Cardiac muscle cell (in vitro differentiated cells and primary cell): ENCODE results near the gene COL8A1. TPM values are rescaled to one million over a fixed set of nuclear protein-coding genes. Genes with fewer than 3 reads are reported as not detected.

Experiments
- DNase-seq, 2 donors: peaks; one replicate each; pipeline versions ENCODE4 v3.0.0 to v3.0.0-alpha.2; 2010 to 2017; ENCODE audit warnings: low read depth in 1 of 2, low spot score in 1 of 2
- H3K27ac ChIP-seq: fragments of 200-600 bp; sonication (generic); 2 replicates; pipeline ENCODE4 v1.5.1; 2016
- H3K27me3 ChIP-seq: fragments of 200-600 bp; sonication (generic); 2 replicates; pipeline ENCODE4 v1.6.0; 2016; ENCODE audit warnings: control low read depth
- H3K36me3 ChIP-seq: fragments of 200-600 bp; sonication (generic); 2 replicates; pipeline ENCODE4 v1.5.1; 2016; ENCODE audit warnings: control low read depth
- H3K4me1 ChIP-seq: fragments of 200-600 bp; sonication (generic); 2 replicates; pipeline ENCODE4 v1.8.1; 2017; ENCODE audit warnings: low read depth, mild to moderate bottlenecking, mixed run types
- H3K4me3 ChIP-seq: fragments of 200-600 bp; sonication (generic); 2 replicates; pipeline ENCODE4 v1.5.1; 2016; ENCODE audit warnings: mild to moderate bottlenecking
- H3K9me3 ChIP-seq: fragments of 200-600 bp; sonication (generic); 2 replicates; pipeline ENCODE4 v1.5.1; 2017; ENCODE audit warnings: low read depth, mild to moderate bottlenecking, control low read depth
- polyA plus RNA-seq: library from polyadenylated mRNA; unstranded; fragments of >200 nt; fragmentation: Nextera tagmentation; extraction: Ambion mirVana; gene quantifications from 2 replicates; pipeline ENCODE4 v1.2.1, GENCODE V29; 2016
- total RNA-seq: library from RNA; depleted of rRNA; stranded (reverse); fragments of >200 nt; gene quantifications from 2 replicates; pipeline ENCODE4 v1.2.3, GENCODE V29; 2016
- TF ChIP-seq, protein P1 (sequence below): IDR thresholded peaks from 2 replicates; pipeline ENCODE4 v1.5.1; 2012; ENCODE audit warnings: low read depth, mild to moderate bottlenecking, low read length

Gene COL8A1
- total and polyA plus RNA-seq, 2 experiments from 2014 or later = 1.5 to 5.1 TPM

DNA sequence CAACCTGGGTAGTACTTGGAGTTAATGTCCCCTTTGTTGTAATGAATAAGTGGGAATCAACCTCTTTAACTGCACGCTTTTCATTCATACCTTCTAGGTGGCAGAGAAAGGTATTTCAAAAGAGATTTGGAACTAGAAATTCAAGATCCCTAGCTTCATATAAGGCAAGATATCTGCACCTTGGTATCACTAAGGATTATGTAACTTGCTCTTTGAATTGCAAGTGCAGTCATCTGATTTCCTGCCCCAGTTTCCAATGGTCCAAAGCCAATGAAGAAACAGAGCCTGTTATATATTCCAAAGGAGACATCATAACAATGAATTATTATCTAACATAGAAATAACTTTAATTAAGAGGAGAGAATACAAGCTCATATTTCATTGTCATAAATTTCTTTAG is 124.5 kb downstream of the COL8A1 start:
- TF ChIP-seq, protein P1, sequence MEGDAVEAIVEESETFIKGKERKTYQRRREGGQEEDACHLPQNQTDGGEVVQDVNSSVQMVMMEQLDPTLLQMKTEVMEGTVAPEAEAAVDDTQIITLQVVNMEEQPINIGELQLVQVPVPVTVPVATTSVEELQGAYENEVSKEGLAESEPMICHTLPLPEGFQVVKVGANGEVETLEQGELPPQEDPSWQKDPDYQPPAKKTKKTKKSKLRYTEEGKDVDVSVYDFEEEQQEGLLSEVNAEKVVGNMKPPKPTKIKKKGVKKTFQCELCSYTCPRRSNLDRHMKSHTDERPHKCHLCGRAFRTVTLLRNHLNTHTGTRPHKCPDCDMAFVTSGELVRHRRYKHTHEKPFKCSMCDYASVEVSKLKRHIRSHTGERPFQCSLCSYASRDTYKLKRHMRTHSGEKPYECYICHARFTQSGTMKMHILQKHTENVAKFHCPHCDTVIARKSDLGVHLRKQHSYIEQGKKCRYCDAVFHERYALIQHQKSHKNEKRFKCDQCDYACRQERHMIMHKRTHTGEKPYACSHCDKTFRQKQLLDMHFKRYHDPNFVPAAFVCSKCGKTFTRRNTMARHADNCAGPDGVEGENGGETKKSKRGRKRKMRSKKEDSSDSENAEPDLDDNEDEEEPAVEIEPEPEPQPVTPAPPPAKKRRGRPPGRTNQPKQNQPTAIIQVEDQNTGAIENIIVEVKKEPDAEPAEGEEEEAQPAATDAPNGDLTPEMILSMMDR = no peak

DNA sequence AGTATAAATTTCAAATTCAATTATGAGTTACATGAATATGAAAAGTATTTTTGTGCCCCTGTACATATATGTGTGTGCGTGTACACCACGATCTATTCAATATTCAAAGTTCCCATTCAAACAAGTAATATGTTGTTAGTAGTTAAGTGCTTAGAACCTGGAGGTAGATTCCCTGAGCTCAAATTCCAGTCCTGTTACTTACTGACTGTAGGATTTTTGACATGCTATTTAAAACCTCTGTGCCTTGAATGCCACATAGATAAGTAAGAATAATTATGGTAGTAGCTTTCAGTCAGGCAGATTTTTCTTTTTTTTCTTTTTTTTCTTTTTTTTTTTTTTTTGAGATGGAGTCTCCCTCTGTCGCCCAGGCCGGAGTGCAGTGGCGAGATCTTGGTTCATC is 126.0 kb downstream of the COL8A1 start:
- Histone ChIP-seq H3K36me3 (no peaks in the 10 kb centered on the region), H3K27me3 (peaks cover 2% of the 10 kb centered on the region), H3K4me3 (no peak overlapping the region), H3K9me3 (no peaks in the 10 kb centered on the region), H3K4me1 (no peaks in the 10 kb centered on the region), H3K27ac (no peak overlapping the region)
- TF ChIP-seq, protein P1 = no peak
- DNase-seq = no peak

More for the DNA sequence above, 124.5 kb downstream of the COL8A1 start:
- Histone ChIP-seq H3K36me3 (no peaks in the 10 kb centered on the region), H3K4me3 (no peak overlapping the region), H3K27me3 (peaks cover 2% of the 10 kb centered on the region), H3K4me1 (no peaks in the 10 kb centered on the region), H3K27ac (no peak overlapping the region), H3K9me3 (no peaks in the 10 kb centered on the region)
- no peak for DNase-seq

DNA sequence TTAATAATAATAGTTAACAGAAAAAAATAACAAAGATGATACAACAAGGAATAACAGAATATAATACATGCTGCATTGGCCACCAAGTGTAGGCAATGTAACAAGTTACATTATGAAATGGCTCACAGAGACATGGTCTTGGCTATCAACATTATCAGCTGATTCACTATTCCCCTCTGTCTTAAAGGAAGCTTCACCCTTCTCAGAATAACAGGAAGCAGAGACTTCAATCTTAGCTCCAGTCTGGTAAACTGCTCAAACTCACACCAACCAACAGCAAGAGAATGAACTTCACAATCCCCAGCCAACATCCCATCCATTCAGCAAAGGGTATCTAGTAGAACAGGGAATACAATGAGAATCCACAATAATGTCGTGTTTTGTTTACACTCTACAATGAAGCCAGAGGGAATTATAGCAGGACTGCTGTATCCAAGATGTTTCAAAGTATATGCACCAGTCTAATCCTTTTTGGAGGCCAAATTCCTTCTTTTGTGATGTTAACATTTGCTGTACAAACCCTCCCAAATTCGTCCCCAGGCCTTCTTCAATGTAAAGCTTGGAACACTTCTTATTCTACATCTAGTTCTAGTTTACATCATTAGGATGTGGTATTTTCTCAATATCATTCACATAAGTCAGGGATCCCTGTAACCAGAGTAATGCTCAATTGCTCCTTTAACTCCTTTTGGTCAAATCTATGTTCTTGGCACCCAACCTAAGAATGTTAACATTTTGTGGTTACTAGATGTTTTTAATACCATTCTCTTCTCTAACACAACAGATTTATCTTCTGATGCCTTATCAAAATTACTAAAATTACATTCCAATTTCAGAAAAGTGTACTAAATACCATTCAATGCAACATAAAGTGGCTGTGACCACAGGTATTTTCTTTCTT is 126.9 kb downstream of the COL8A1 start:
- peaks cover 2% of the 10 kb centered on the region for H3K27me3 ChIP-seq
- H3K9me3 ChIP-seq = no peaks in the 10 kb centered on the region
- peak in 1 of 2 donors; percentile 79 for DNase-seq
- no peaks in the 10 kb centered on the region for H3K4me1 ChIP-seq
- TF ChIP-seq, protein P1 = no peak
- H3K36me3 ChIP-seq = no peaks in the 10 kb centered on the region
- H3K27ac ChIP-seq = no peak overlapping the region
- H3K4me3 ChIP-seq = no peak overlapping the region

DNA sequence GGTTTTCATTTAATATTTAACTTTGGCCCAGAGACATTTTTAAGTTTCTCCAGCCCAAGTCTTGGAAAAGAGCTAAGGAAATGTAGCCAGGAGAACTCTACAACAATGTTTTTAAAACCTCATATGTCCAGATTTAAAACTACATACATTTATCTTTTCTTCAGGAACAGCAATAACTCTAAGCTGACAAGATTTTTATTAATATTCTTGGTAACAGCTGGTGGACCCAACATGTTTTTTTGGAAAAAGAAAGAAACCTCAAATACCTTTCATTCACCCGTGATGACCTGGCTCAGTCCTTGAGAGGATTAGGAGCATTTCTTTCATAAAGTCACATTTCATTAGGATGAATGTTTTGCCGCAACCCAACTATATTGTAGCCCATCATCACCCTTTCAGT is 128.9 kb downstream of the COL8A1 start:
- Histone ChIP-seq H3K27me3 (peaks cover 2% of the 10 kb centered on the region), H3K9me3 (no peaks in the 10 kb centered on the region), H3K4me1 (no peaks in the 10 kb centered on the region), H3K36me3 (no peaks in the 10 kb centered on the region), H3K27ac (no peak overlapping the region), H3K4me3 (no peak overlapping the region)
- DNase-seq = no peak
- TF ChIP-seq, protein P1 = no peak

DNA sequence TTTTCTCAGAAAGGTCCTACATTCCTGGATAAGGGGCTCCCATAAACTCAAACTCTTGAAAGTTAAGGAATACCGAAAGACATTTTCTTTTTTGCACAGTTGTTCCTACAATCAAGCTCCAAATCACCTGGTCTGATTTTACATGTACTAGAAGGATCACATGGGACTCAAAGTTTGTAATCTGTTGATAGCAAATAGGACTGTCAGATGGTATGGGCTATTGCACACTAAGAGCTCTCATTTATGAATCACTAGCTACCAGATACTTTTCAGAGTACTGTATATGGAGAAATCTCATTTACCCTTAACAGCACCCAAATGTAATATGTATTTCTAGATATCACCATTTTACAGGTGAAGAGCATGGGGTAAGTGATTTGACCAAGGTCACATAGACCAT is 129.7 kb downstream of the COL8A1 start:
- Histone ChIP-seq H3K4me1 (no peaks in the 10 kb centered on the region), H3K27me3 (peaks cover 2% of the 10 kb centered on the region), H3K4me3 (no peak overlapping the region), H3K27ac (no peak overlapping the region), H3K9me3 (no peaks in the 10 kb centered on the region), H3K36me3 (no peaks in the 10 kb centered on the region)
- DNase-seq = no peak
- TF ChIP-seq, protein P1 = no peak
